ENCODE measurements around the gene DMBT1.

- TF ChIP-seq CTCF (optimal IDR thresholded peaks at IDR 0.05 in 1 of 3, IDR thresholded peaks at IDR 0.05 in 1 of 3, conservative IDR thresholded peaks at IDR 0.05 in 1 of 3; ENCODE audit: extremely low read depth in 1 of 3, insufficient read depth in 2 of 3, low read length in 3 of 3), result no peak
- TF ChIP-seq EZH2 (IDR thresholded peaks at IDR 0.05; ENCODE audit: low read length), result no peak
These were observed 10.1 kb upstream of the DMBT1 start for GRCh38 chr10:122550427-122550826.

Data from keratinocyte (primary cell).